Testis (tissue), 2 donors: ENCODE measurements around the gene NTM.

Experiments used
- POLR2A ChIP-seq: fragments of 450-650 bp; IDR thresholded peaks from one replicate; pipeline ENCODE4 v1.6.1; 2017; ENCODE audit warnings: antibody characterized with exemption, mild to moderate bottlenecking, moderate library complexity
- TF ChIP-seq, protein P1 (sequence below), 3 experiments: fragments of 450-650 bp in 2 of 3; fragments of 200-600 bp in 1 of 3; sonication (generic) in 1 of 3; IDR thresholded peaks; one replicate each; pipeline ENCODE4 v1.5.1; 2016 to 2019; ENCODE audit warnings: antibody characterized with exemption in 3 of 3, mild to moderate bottlenecking in 2 of 3, moderate library complexity in 1 of 3

DNA sequence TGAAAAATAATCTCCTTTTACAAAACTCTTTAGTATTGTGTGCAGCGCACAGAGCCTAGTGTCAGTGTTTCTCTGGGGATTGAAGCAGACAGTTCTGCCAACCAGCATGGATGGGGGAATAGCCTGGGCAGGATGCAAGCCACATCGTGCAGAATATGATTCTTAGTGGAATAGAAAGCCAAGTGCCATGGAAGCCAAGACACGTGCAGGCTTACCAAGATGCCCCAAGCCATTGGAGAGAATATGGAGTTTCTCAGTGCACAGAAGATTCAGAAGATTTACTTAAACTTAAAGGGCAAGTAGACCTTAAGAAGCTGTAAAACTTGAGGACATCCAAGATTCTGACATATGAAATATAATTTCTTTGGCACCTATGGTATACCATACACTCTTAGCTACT, 917.6 kb downstream of the NTM start:
- TF ChIP-seq, protein P1, sequence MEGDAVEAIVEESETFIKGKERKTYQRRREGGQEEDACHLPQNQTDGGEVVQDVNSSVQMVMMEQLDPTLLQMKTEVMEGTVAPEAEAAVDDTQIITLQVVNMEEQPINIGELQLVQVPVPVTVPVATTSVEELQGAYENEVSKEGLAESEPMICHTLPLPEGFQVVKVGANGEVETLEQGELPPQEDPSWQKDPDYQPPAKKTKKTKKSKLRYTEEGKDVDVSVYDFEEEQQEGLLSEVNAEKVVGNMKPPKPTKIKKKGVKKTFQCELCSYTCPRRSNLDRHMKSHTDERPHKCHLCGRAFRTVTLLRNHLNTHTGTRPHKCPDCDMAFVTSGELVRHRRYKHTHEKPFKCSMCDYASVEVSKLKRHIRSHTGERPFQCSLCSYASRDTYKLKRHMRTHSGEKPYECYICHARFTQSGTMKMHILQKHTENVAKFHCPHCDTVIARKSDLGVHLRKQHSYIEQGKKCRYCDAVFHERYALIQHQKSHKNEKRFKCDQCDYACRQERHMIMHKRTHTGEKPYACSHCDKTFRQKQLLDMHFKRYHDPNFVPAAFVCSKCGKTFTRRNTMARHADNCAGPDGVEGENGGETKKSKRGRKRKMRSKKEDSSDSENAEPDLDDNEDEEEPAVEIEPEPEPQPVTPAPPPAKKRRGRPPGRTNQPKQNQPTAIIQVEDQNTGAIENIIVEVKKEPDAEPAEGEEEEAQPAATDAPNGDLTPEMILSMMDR (IDR thresholded peaks at IDR 0.05) = no peak
- TF ChIP-seq POLR2A = no peak
